ENCODE results near the gene GSTM2. TPM values are rescaled to one million over a fixed set of nuclear protein-coding genes. Genes with fewer than 3 reads are reported as not detected.

GSTM2 gene
- total RNA-seq, 2 experiments from 2014 or later, result 0.38 to 0.76 TPM

- ChIA-PET POLR2A (interaction anchor here (1.2 kb wide), 1 partner anchor 85 kb away, joined by 3 read pairs; no protein-coding TSS in a partner anchor), CTCF (ENCODE audit: unreplicated experiment) (interaction anchor here (1.7 to 1.8 kb wide), 2 partner anchors 8 to 85 kb away, joined by 6 to 8 read pairs; no protein-coding TSS in a partner anchor)
- H3K9me2 ChIP-seq (ENCODE audit: insufficient read depth, low read length), result no peaks in the 10 kb centered on the region
- no peak for DNase-seq (ENCODE audit: low spot score)
- TF ChIP-seq CTCF (conservative IDR thresholded peaks at IDR 0.05; ENCODE audit: low read length) (no peak), EZH2phosphoT487 (IDR thresholded peaks at IDR 0.05; ENCODE audit: borderline replicate concordance, low read depth, low read length) (no peak)
- no peaks in the 10 kb centered on the region for H4K20me1 ChIP-seq (ENCODE audit: insufficient read depth, low read length)
- H3K27ac ChIP-seq (ENCODE audit: low read depth, low read length, poor library complexity, severe bottlenecking), result no peak overlapping the region
- H2AFZ ChIP-seq (ENCODE audit: low read length), result no peak overlapping the region
- no peak overlapping the region for H3K4me2 ChIP-seq (ENCODE audit: low read length)
- H3K79me2 ChIP-seq (ENCODE audit: insufficient read depth, low read depth, low read length), result no peaks in the 10 kb centered on the region
- no peaks in the 10 kb centered on the region for H3K9me3 ChIP-seq (ENCODE audit: low read length)
- H3K36me3 ChIP-seq (ENCODE audit: insufficient read depth, low read length), result peaks cover 44% of the 10 kb centered on the region
- H3K4me3 ChIP-seq (ENCODE audit: low read depth, low read length, poor library complexity, severe bottlenecking), result no peak overlapping the region
- intact Hi-C loops (cut with micrococcal nuclease; ENCODE audit: unreplicated experiment), result no loop called here
- peaks cover 15% of the 10 kb centered on the region for H3K4me1 ChIP-seq (ENCODE audit: insufficient read depth, low read length, poor library complexity, severe bottlenecking)
- BruUV-seq (replicated peaks), result no TSS peak
These were observed 36.0 kb upstream of the GSTM2 start for GRCh38 chr1:109631513-109632505.

GRCh38 chr1:109632671-109633346 is 35.0 kb upstream of the GSTM2 start:
- Histone ChIP-seq H3K4me3 (ENCODE audit: low read depth, low read length, poor library complexity, severe bottlenecking) (no peak overlapping the region), H3K9me2 (ENCODE audit: insufficient read depth, low read length) (no peaks in the 10 kb centered on the region), H3K4me1 (ENCODE audit: insufficient read depth, low read length, poor library complexity, severe bottlenecking) (peaks cover 15% of the 10 kb centered on the region), H4K20me1 (ENCODE audit: insufficient read depth, low read length) (no peaks in the 10 kb centered on the region), H2AFZ (ENCODE audit: low read length) (no peak overlapping the region), H3K27ac (ENCODE audit: low read depth, low read length, poor library complexity, severe bottlenecking) (no peak overlapping the region), H3K79me2 (ENCODE audit: insufficient read depth, low read depth, low read length) (no peaks in the 10 kb centered on the region), H3K9me3 (ENCODE audit: low read length) (no peaks in the 10 kb centered on the region), H3K36me3 (ENCODE audit: insufficient read depth, low read length) (peaks cover 36% of the 10 kb centered on the region), H3K4me2 (ENCODE audit: low read length) (no peak overlapping the region)
- BruUV-seq (replicated peaks), result no TSS peak
- CTCF ChIA-PET (ENCODE audit: unreplicated experiment), result no interaction called here
- no peak for DNase-seq (ENCODE audit: low spot score)
- intact Hi-C loops (cut with micrococcal nuclease; ENCODE audit: unreplicated experiment), result no loop called here
- POLR2A ChIA-PET, result interaction anchor here (0.9 to 1.2 kb wide), 3 partner anchors 31 to 86 kb away, joined by 3 to 5 read pairs (median 3); partner anchors contain the start of gene GNAI3
- TF ChIP-seq CTCF (conservative IDR thresholded peaks at IDR 0.05; ENCODE audit: low read length) (no peak), EZH2phosphoT487 (IDR thresholded peaks at IDR 0.05; ENCODE audit: borderline replicate concordance, low read depth, low read length) (no peak)
